WERI-Rb-1 (cell line): ENCODE results near the gene TSHZ2.

ENCODE experiments used
- DNase-seq: peaks from one replicate; pipeline ENCODE4 v3.0.0-alpha.2; 2020
- H3K27ac ChIP-seq: fragments of 250-450 bp; sonication (Bioruptor Pico); 2 replicates; pipeline ENCODE4 v1.5.1; 2020; ENCODE audit warnings: mild to moderate bottlenecking, moderate library complexity
- H3K27me3 ChIP-seq: fragments of 250-450 bp; sonication (Bioruptor Pico); 2 replicates; pipeline ENCODE4 v1.5.1; 2021; ENCODE audit warnings: mild to moderate bottlenecking, low read depth, moderate library complexity; ENCODE audit not compliant: insufficient read depth, severe bottlenecking
- H3K36me3 ChIP-seq: fragments of 250-450 bp; sonication (Bioruptor Pico); 2 replicates; pipeline ENCODE4 v1.5.1; 2020; ENCODE audit warnings: mild to moderate bottlenecking, moderate library complexity
- H3K4me3 ChIP-seq: 2 replicates; pipeline ENCODE4 v1.5.1; 2011; ENCODE audit warnings: low read depth, mild to moderate bottlenecking, control low read depth, low read length
- H3K9me3 ChIP-seq: fragments of 250-450 bp; sonication (Bioruptor Pico); 2 replicates; pipeline ENCODE4 v1.5.1; 2021; ENCODE audit warnings: mild to moderate bottlenecking, moderate library complexity; ENCODE audit not compliant: severe bottlenecking
- TF ChIP-seq, protein P1 (sequence below): IDR thresholded peaks from 2 replicates; pipeline ENCODE4 v1.5.1; 2011; ENCODE audit warnings: low read depth, mild to moderate bottlenecking, control low read depth, inconsistent platforms, low read length

Gene TSHZ2

DNA sequence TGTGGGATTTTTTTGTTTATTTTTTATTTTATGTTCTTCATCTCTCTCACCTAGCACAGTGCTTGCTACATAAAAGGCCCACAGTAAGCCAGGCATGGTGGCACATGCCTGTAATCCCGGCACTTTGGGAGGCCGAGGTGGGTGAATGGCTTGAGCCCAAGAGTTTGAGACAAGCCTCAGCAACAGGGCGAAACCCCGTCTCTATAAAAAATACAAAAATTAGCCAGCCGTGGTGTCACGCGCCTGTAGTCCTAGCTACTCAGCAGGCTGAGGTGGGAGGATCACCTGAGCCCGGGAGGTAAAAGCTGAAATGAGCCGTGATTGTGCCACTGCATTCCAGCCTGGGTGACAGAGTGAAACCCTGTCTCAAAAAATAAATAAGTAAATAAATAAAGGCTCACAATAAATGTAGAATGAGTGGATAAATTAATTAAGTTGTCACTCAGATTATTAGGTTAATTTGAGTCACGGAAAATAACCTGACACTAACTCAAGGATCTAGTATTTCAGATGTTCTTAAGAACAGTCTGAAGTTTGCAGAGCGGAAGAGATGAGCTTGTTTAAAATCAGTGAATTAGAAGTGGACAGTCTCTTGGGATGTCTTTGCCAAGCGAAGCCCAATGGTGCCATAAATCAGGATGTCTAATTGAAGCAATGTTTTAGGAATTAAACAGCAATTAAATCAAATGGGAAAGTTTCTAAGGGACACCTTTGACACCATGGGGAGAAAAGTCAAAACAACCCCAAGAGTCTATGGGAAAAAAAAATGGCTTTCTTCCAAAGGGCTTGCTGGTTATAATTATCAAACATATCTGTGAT is 407.1 kb downstream of the TSHZ2 start:
- TF ChIP-seq, protein P1, sequence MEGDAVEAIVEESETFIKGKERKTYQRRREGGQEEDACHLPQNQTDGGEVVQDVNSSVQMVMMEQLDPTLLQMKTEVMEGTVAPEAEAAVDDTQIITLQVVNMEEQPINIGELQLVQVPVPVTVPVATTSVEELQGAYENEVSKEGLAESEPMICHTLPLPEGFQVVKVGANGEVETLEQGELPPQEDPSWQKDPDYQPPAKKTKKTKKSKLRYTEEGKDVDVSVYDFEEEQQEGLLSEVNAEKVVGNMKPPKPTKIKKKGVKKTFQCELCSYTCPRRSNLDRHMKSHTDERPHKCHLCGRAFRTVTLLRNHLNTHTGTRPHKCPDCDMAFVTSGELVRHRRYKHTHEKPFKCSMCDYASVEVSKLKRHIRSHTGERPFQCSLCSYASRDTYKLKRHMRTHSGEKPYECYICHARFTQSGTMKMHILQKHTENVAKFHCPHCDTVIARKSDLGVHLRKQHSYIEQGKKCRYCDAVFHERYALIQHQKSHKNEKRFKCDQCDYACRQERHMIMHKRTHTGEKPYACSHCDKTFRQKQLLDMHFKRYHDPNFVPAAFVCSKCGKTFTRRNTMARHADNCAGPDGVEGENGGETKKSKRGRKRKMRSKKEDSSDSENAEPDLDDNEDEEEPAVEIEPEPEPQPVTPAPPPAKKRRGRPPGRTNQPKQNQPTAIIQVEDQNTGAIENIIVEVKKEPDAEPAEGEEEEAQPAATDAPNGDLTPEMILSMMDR = no peak

DNA sequence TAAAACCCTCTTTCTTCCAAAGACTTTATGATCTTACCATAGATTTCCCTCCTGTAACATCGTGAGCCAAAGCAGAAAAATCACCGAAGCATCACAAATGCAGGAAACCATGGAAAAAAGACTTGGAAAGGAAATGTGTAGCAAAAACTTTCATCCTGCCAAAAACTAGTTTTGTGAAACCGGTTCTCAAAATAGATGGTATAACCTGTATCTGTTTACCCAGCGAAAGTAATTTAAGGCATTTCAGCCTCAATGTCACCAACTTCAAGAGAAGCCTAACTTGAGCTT is 407.6 kb downstream of the TSHZ2 start:
- TF ChIP-seq, protein P1 = no peak
- DNase-seq = no peak
- Histone ChIP-seq H3K27me3 (peaks cover 73% of the 10 kb centered on the region), H3K36me3 (no peaks in the 10 kb centered on the region), H3K27ac (no peak overlapping the region), H3K9me3 (no peaks in the 10 kb centered on the region), H3K4me3 (no peak overlapping the region)

More for the DNA sequence above, 407.1 kb downstream of the TSHZ2 start:
- Histone ChIP-seq H3K27me3 (peaks cover 70% of the 10 kb centered on the region), H3K36me3 (no peaks in the 10 kb centered on the region), H3K9me3 (no peaks in the 10 kb centered on the region), H3K4me3 (no peak overlapping the region), H3K27ac (no peak overlapping the region)
- DNase-seq = no peak

DNA sequence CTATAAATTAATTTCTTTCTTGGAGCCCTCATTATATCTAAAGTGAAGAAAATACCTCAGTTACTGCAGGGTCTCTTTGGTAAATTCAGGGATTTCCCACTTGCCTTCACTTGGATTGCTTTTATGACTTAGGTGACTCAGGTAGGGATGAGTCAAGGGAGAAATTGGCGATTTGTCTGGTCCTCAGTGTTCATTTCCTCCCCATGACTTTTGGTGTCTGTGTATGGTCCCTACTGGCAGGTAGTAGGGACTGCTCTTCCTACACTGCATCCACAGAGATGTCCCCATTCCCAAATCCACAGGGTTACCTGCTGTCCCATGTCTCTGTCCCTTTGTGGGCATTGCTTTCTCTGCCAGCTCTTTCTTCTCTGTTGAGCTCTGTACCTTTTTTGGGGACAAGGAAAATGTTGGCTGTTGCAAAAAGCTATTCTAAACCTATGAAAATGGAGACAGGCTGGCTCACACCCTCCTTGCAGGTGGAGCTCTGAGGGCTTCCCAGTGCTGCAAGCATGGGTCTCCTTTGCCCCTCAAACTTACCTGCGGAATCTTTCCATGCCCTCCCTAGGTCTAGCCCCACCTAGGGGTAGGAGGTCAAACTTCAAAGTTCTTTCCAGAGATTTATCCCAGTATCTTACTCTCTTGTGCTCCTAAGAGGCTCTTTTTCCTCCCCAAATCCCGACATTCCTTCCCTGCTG is 409.6 kb downstream of the TSHZ2 start:
- no peak for DNase-seq
- Histone ChIP-seq H3K27me3 (peaks cover 83% of the 10 kb centered on the region), H3K36me3 (no peaks in the 10 kb centered on the region), H3K9me3 (no peaks in the 10 kb centered on the region), H3K4me3 (no peak overlapping the region), H3K27ac (no peak overlapping the region)
- TF ChIP-seq, protein P1 = no peak

DNA sequence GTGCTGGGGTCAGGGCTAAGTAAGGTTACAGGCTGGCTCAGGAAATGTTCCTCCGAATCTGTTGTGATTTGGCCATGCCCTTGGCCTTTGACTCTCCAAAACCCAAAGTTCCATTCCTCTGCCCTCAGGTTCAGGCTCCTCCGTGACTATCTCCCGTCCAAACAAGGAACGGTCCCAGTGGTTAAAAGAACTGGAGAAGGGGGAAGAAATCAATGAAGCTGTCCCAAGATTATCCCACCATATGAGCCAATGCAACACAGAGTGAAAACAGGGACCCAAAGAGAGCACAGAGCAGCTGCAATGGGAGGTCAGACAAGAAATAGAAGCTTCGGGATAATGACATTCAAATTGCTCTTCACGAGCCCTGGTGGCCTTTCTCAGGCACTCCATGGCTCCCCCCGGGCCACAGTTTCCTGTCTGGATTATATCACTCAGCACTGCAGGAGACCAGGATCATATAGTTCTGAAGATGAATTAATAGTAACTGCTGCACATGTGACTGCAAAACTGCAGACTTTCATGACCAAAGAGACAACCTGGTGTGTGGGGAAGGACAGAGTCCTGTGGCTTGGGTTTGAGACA is 410.2 kb downstream of the TSHZ2 start:
- no peaks in the 10 kb centered on the region for H3K9me3 ChIP-seq
- H3K27ac ChIP-seq = no peak overlapping the region
- H3K27me3 ChIP-seq = peaks cover 83% of the 10 kb centered on the region
- H3K36me3 ChIP-seq = no peaks in the 10 kb centered on the region
- TF ChIP-seq, protein P1 = no peak
- no peak overlapping the region for H3K4me3 ChIP-seq
- no peak for DNase-seq

DNA sequence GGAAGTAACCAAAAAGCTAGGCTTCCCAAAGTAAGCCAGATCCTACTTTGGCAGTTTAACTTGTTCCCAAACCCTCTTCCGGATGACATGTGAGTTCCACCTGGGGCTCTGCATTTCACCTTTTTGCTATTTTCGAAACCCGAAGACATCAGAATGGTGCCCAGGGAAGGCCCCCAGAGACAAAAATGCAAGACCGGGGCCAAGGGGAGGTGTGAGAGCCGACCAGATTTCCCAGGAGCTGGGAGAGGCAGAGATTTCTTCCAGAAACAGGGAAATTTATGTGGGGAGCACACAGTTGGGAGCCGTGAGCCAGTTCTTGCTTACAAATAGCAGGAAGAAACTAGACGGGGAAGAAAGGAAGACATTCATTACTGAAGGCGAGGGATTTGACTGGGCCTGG is 411.8 kb downstream of the TSHZ2 start:
- H3K27ac ChIP-seq = no peak overlapping the region
- no peak overlapping the region for H3K4me3 ChIP-seq
- no peaks in the 10 kb centered on the region for H3K9me3 ChIP-seq
- no peaks in the 10 kb centered on the region for H3K36me3 ChIP-seq
- TF ChIP-seq, protein P1 = no peak
- H3K27me3 ChIP-seq = peaks cover 80% of the 10 kb centered on the region
- DNase-seq = no peak
